D721Med (cell line): ENCODE measurements around the gene SPOCK1.
A peak's percentile ranks its signal among the peaks of the same experiment; 100 is the strongest.

Experiments used
- DNase-seq: peaks from one replicate; pipeline ENCODE4 v3.0.0; 2011; ENCODE audit warnings: low spot score; ENCODE audit not compliant: insufficient read length
- FAIRE-seq: peaks from 2 replicates; lab custom pipeline; 2011; peaks lifted over from hg19 to GRCh38; lab: Jason Lieb, UNC
- TF ChIP-seq, protein P1 (sequence below): IDR thresholded peaks from 2 replicates; pipeline ENCODE4 v1.5.1; 2012; ENCODE audit warnings: mild to moderate bottlenecking, control low read depth; ENCODE audit not compliant: insufficient read depth; ENCODE audit errors: missing control alignments

Gene SPOCK1

DNA sequence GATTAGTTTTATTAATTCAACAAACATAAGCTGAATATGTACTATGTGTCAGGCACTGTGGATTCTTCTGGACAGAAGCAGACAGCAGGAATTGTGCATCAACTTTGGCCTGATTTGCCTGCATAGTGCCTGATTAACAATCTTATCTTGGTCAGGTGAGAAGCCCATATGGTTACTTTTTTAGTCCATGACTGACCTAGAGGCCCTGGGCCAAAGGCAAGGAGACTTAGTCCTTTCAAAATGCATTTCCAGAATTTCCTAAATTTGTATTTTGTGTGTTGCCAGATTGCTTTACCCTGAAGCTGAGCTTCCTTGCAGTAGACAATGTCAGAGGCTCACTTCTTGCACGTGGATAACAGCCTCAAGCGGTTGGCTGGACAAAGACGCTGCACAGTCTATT lies 286.7 kb downstream of the SPOCK1 start:
- FAIRE-seq (no peak), DNase-seq (no peak)
- TF ChIP-seq, protein P1, sequence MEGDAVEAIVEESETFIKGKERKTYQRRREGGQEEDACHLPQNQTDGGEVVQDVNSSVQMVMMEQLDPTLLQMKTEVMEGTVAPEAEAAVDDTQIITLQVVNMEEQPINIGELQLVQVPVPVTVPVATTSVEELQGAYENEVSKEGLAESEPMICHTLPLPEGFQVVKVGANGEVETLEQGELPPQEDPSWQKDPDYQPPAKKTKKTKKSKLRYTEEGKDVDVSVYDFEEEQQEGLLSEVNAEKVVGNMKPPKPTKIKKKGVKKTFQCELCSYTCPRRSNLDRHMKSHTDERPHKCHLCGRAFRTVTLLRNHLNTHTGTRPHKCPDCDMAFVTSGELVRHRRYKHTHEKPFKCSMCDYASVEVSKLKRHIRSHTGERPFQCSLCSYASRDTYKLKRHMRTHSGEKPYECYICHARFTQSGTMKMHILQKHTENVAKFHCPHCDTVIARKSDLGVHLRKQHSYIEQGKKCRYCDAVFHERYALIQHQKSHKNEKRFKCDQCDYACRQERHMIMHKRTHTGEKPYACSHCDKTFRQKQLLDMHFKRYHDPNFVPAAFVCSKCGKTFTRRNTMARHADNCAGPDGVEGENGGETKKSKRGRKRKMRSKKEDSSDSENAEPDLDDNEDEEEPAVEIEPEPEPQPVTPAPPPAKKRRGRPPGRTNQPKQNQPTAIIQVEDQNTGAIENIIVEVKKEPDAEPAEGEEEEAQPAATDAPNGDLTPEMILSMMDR = no peak

GRCh38 chr5:137209232-137209809 lies 289.8 kb downstream of the SPOCK1 start:
- DNase-seq = no peak
- TF ChIP-seq, protein P1 = no peak
- FAIRE-seq = no peak

GRCh38 chr5:137207023-137207760 lies 291.9 kb downstream of the SPOCK1 start:
- DNase-seq = no peak
- TF ChIP-seq, protein P1 = no peak
- no peak for FAIRE-seq

DNA sequence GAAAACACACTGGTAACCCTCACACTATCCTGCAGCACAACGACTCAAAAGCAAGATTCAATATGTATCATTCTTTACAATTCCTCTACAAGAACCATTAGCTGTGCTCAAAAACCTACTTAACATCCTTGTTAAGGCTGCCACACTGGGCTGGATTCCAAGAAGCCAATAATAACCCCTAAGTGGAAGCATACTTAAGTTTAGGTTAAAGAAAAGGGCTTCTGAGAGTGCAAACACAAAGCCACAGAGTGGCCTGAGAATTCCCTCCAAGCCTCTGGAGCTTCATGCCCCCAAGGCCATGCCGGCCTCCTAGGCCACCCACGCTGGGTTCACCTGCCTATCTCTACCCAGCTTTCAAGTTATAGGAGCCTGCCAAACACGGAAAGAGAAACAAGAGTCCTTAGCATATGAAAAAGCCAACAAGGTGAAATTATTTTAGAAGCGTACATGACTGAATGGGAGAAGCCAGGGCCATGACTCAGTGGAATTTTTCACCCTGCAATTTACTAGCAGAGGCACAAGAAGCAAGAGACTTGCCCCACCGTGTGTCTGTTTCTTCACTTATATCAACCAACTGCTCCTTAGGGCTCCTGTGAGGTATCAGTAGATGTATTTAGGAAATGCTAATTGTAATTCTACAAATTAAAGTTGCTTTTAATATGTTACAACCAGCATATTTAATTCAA lies 293.0 kb downstream of the SPOCK1 start:
- DNase-seq (no peak), FAIRE-seq (no peak)
- TF ChIP-seq, protein P1 = no peak

DNA sequence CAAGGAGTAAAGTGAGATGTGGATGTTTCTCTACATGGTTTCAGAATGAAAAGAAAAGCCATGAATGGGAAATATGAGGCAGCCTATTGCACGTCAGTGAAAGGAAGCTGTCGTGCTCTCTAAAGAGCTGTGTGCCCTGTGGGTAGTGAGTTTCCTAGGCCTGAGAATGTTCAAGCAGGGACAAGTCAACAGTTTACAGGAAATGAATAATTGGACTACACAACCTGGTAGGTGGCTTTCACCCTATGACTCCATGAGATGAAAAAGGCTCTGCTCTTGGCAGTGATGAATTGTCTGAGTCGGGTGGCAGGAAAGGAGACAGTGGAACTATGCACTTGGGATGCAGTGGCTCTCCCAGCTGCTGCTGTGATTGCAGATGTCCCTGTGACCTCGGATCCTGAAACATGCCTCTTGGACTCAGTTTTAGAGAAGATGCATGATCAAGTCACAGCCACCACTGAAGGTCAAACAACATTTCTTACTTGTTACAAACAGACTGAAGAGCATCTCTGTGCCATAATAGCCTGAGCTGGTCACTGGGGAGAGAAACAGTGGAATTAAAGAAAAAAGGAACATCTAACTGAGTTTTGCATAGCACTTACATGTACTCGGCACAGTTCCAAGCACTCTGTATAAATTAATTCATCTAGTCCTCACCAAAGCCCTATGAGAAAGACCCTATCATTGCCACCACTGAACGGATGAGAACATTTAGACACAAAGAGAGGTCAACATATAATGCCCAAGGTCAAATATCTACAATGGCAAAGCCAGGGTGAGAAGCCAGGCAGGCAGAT lies 293.7 kb downstream of the SPOCK1 start:
- no peak for DNase-seq
- TF ChIP-seq, protein P1 = no peak
- no peak for FAIRE-seq

DNA sequence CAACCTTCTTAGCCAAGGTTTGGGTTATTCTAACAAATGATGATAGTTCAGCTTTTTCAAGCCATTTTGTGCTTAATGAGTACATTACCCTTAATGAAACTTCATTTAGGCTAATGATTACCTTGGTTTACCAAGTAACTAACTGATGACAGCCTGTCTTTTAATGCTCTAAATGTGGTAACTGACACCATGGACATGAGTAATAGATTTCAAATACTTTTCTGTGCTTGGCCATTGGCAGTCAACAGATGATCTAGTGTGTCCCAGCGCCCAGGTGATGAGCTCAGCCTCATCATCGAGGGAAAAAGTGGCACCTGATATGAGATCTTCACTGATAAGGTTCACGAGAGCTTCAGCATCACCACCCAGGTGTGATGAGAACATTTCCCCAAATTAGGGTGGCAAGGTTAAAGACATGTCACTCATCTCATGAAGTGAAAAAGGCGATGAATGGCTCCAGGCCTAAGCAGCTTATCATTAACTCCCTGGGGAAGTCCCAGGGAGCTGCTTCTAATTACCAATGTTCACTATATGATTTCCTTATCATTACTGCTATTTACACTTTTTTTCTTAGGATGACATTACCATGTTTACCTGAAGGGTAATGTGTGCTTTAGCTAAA lies 296.0 kb downstream of the SPOCK1 start:
- FAIRE-seq (peak; percentile 72), DNase-seq (no peak)
- TF ChIP-seq, protein P1 = no peak
